ENCODE results near the gene CLN6. TPM values are rescaled to one million over a fixed set of nuclear protein-coding genes. Genes with fewer than 3 reads are reported as not detected.

CLN6 gene
- total RNA-seq, 6 experiments from 2014 or later = 10.7 to 24.3 (median 15.2) TPM

DNA sequence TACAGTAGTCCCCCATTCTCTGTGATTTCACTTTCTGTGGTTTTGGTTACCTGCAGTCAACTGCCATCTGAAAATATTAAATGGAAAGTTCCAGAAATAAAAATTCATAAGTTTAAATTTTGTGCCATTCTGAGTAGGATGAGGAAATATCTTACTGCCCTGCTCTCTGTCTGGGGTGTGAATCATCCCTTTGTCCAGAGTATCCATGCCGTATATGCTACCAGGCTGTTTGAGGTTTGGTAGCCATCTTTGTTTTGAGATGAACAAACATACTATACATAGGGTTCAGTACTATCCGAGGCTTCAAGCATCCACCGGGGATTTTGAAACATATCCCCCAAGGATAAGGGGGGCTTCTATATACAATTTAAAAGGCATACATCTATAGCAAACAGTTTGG lies 31.7 kb upstream of the CLN6 start:
- Histone ChIP-seq H3K9me3 (no peaks in the 10 kb centered on the region), H3K4me3 (no peak overlapping the region), H3K27ac (no peak overlapping the region), H3K4me1 (peaks cover 0 to 2% (median 0%) of the 10 kb centered on the region in 4 donors), H3K36me3 (no peaks in the 10 kb centered on the region), H3K27me3 (no peaks in the 10 kb centered on the region)
- DNase-seq = no peak
- ATAC-seq = no peak
- intact Hi-C loops (cut with DNase I) = no loop called here
- TF ChIP-seq CTCF (IDR thresholded peaks at IDR 0.05) (no peak), POLR2A (IDR thresholded peaks at IDR 0.05) (no peak)
- 80% methylated on average over 3 of the region's 3 CpGs for WGBS (ENCODE audit: insufficient coverage, low coverage, low lambda C conversion rate, missing lambda C conversion rate)

- WGBS (ENCODE audit: insufficient coverage, low coverage, low lambda C conversion rate, missing lambda C conversion rate) = 94% methylated on average over 2 of the region's 2 CpGs
- Histone ChIP-seq H3K9me3 (no peaks in the 10 kb centered on the region), H3K4me1 (peaks cover 0 to 6% (median 0%) of the 10 kb centered on the region in 4 donors), H3K27me3 (no peaks in the 10 kb centered on the region), H3K4me3 (no peak overlapping the region), H3K27ac (no peak overlapping the region), H3K36me3 (no peaks in the 10 kb centered on the region)
- TF ChIP-seq CTCF (IDR thresholded peaks at IDR 0.05) (no peak), POLR2A (IDR thresholded peaks at IDR 0.05) (no peak)
- no peak for ATAC-seq
- intact Hi-C loops (cut with DNase I) = loop anchor here in 1 of 2 donors (10.0 kb wide), 1 partner anchor 45 kb away; no protein-coding TSS in a partner anchor
- DNase-seq = no peak
Observed at GRCh38 chr15:68259883-68260282, 30.4 kb upstream of the CLN6 start.

GRCh38 chr15:68258692-68259091 lies 29.2 kb upstream of the CLN6 start:
- intact Hi-C loops (cut with DNase I) = loop anchor here in 1 of 2 donors (10.0 kb wide), 1 partner anchor 46 kb away; no protein-coding TSS in a partner anchor
- Histone ChIP-seq H3K27me3 (no peaks in the 10 kb centered on the region), H3K4me3 (no peak overlapping the region), H3K9me3 (no peaks in the 10 kb centered on the region), H3K27ac (no peak overlapping the region), H3K4me1 (peaks cover 0 to 6% (median 0%) of the 10 kb centered on the region in 4 donors), H3K36me3 (no peaks in the 10 kb centered on the region)
- DNase-seq (no peak), ATAC-seq (peak in 2 of 4 donors; percentile 8 to 30)
- 31% methylated on average over 4 of the region's 4 CpGs for WGBS (ENCODE audit: insufficient coverage, low coverage, low lambda C conversion rate, missing lambda C conversion rate)
- TF ChIP-seq CTCF (IDR thresholded peaks at IDR 0.05) (no peak), POLR2A (IDR thresholded peaks at IDR 0.05) (no peak)

GRCh38 chr15:68256675-68257450 lies 27.3 kb upstream of the CLN6 start:
- intact Hi-C loops (cut with DNase I) = loop anchor here in 1 of 2 donors (10.0 kb wide), 1 partner anchor 48 kb away; no protein-coding TSS in a partner anchor
- Histone ChIP-seq H3K36me3 (no peaks in the 10 kb centered on the region), H3K4me3 (peak overlapping the region; percentile 44 to 61 (median 58)), H3K4me1 (peaks cover 0 to 6% (median 0%) of the 10 kb centered on the region in 4 donors), H3K27ac (peak overlapping the region; percentile 91 to 99 (median 93)), H3K9me3 (no peaks in the 10 kb centered on the region), H3K27me3 (no peaks in the 10 kb centered on the region)
- WGBS (ENCODE audit: insufficient coverage, low coverage, low lambda C conversion rate, missing lambda C conversion rate) = 14% methylated on average over 22 of the region's 57 CpGs
- DNase-seq (peak; percentile 94 to 96 (median 96)), ATAC-seq (peak; percentile 94 to 97 (median 96))
- TF ChIP-seq CTCF (IDR thresholded peaks at IDR 0.05) (peak in 1 of 4 donors; percentile 21), POLR2A (IDR thresholded peaks at IDR 0.05) (peak; percentile 76)

Measured in right lobe of liver (tissue), 6 donors.